HepG2 (cell line): ENCODE data around the gene SMAD7. TPM values are rescaled to one million over a fixed set of nuclear protein-coding genes. Genes with fewer than 3 reads are reported as not detected.

ENCODE experiments used
- FOXO1 ChIP-seq: sonication (generic); formaldehyde crosslinking; IDR thresholded peaks from 2 replicates; pipeline ENCODE4 v1.4.0; 2020; ENCODE audit warnings: missing genetic modification reagents
- HHEX ChIP-seq: IDR thresholded peaks from 2 replicates; pipeline ENCODE4 v1.6.1; 2016; ENCODE audit warnings: control low read depth
- NCOR1 ChIP-seq: fragments of 200-600 bp; sonication (generic); IDR thresholded peaks from 2 replicates; pipeline ENCODE4 v1.7.0; 2017; ENCODE audit warnings: antibody characterized with exemption, low read length, borderline replicate concordance
- NONO ChIP-seq, 2 experiments: fragments of 450-650 bp in 1 of 2; sonication (generic) in 1 of 2; formaldehyde crosslinking in 1 of 2; IDR thresholded peaks in 1 of 2; conservative IDR thresholded peaks in 1 of 2; 2 replicates each; pipeline versions ENCODE4 v1.6.1 to v1.8.0; 2017 to 2022; ENCODE audit warnings: mild to moderate bottlenecking in 1 of 2, missing genetic modification reagents in 1 of 2, moderate library complexity in 1 of 2
- PHF5A ChIP-seq: IDR thresholded peaks from one replicate; pipeline ENCODE4 v1.6.1; 2018; ENCODE audit warnings: low read depth, missing genetic modification reagents; ENCODE audit not compliant: unreplicated experiment
- SMAD1 ChIP-seq: sonication (generic); formaldehyde crosslinking; IDR thresholded peaks from 2 replicates; pipeline ENCODE4 v1.4.0; 2020; ENCODE audit warnings: missing genetic modification reagents, low read depth, mild to moderate bottlenecking, borderline replicate concordance
- ZBTB20 ChIP-seq: sonication (generic); formaldehyde crosslinking; IDR thresholded peaks from 2 replicates; pipeline ENCODE4 v1.8.1; 2023; ENCODE audit warnings: missing genetic modification reagents, low read depth, mild to moderate bottlenecking, borderline replicate concordance
- ZMYM4 ChIP-seq: sonication (generic); formaldehyde crosslinking; IDR thresholded peaks from 2 replicates; pipeline ENCODE4 v1.8.1; 2023; ENCODE audit warnings: mild to moderate bottlenecking, missing genetic modification reagents
- ZNF235 ChIP-seq: sonication (generic); formaldehyde crosslinking; IDR thresholded peaks from 2 replicates; pipeline ENCODE4 v1.8.1; 2023; ENCODE audit warnings: mild to moderate bottlenecking, missing genetic modification reagents, borderline replicate concordance
- ZNF30 ChIP-seq: sonication (generic); formaldehyde crosslinking; IDR thresholded peaks from 2 replicates; pipeline ENCODE4 v1.5.0; 2020; ENCODE audit warnings: mild to moderate bottlenecking, missing genetic modification reagents
- ZNF331 ChIP-seq: sonication (generic); formaldehyde crosslinking; IDR thresholded peaks from 2 replicates; pipeline ENCODE4 v1.4.0; 2020; ENCODE audit warnings: missing genetic modification reagents
- ZNF350 ChIP-seq: sonication (generic); formaldehyde crosslinking; IDR thresholded peaks from 2 replicates; pipeline ENCODE4 v1.4.0; 2020; ENCODE audit warnings: mild to moderate bottlenecking, low read depth, missing genetic modification reagents, borderline replicate concordance
- ZNF501 ChIP-seq: sonication (generic); formaldehyde crosslinking; IDR thresholded peaks from 2 replicates; pipeline ENCODE4 v1.5.1; 2020; ENCODE audit warnings: mild to moderate bottlenecking, moderate library complexity, missing genetic modification reagents
- ZNF598 ChIP-seq: sonication (generic); formaldehyde crosslinking; IDR thresholded peaks from 2 replicates; pipeline ENCODE4 v1.5.1; 2020; ENCODE audit warnings: mild to moderate bottlenecking, missing genetic modification reagents, borderline replicate concordance
- ZNF790 ChIP-seq: sonication (generic); formaldehyde crosslinking; IDR thresholded peaks from 2 replicates; pipeline ENCODE4 v1.8.0; 2022; ENCODE audit warnings: missing genetic modification reagents, mild to moderate bottlenecking, borderline replicate concordance
- ZNF879 ChIP-seq: sonication (generic); formaldehyde crosslinking; IDR thresholded peaks from 2 replicates; pipeline ENCODE4 v1.8.1; 2023; ENCODE audit warnings: missing genetic modification reagents
- ZSCAN22 ChIP-seq: sonication (generic); formaldehyde crosslinking; IDR thresholded peaks from 2 replicates; pipeline ENCODE4 v1.4.0; 2020; ENCODE audit warnings: mild to moderate bottlenecking, missing genetic modification reagents
- polyA plus RNA-seq, 8 experiments: library from polyadenylated mRNA; depleted of rRNA in 3 of 8; stranded (reverse) in 7 of 8; unstranded in 1 of 8; fragments of >200 nt; fragmentation: Illumina TruSeq in 4 of 8; extraction: Trizol in 4 of 8; gene quantifications; 2 replicates each; pipeline versions ENCODE4 v1.2.1 to v1.2.3, GENCODE V29; 2011 to 2016; ENCODE audit warnings: low read depth in 4 of 8, missing spikeins in 1 of 8, mixed read lengths in 1 of 8; ENCODE audit not compliant: insufficient read depth in 1 of 8
- total RNA-seq, 5 experiments: library from RNA; depleted of rRNA; stranded (reverse); fragments of >200 nt; fragmentation: Illumina TruSeq; extraction: Trizol; gene quantifications; 2 replicates each; pipeline ENCODE4 v1.2.3, GENCODE V29; 2016; ENCODE audit warnings: low read depth in 1 of 5
- TF ChIP-seq, protein P1 (sequence below): IDR thresholded peaks from 2 replicates; pipeline ENCODE4 v1.6.1; 2016; ENCODE audit warnings: low read depth, borderline replicate concordance
- TF ChIP-seq, protein P2 (sequence below): sonication (generic); formaldehyde crosslinking; IDR thresholded peaks from 2 replicates; pipeline ENCODE4 v1.5.1; 2020; ENCODE audit warnings: missing genetic modification reagents, mild to moderate bottlenecking, borderline replicate concordance
- TF ChIP-seq, protein P3 (sequence below): sonication (generic); formaldehyde crosslinking; IDR thresholded peaks from 2 replicates; pipeline ENCODE4 v1.5.1; 2020; ENCODE audit warnings: mild to moderate bottlenecking, missing genetic modification reagents, moderate library complexity
- TF ChIP-seq, protein P4 (sequence below): sonication (generic); formaldehyde crosslinking; IDR thresholded peaks from 2 replicates; pipeline ENCODE4 v1.4.0; 2020; ENCODE audit warnings: missing genetic modification reagents, mild to moderate bottlenecking, borderline replicate concordance
- TF ChIP-seq, protein P5 (sequence below): sonication (generic); formaldehyde crosslinking; conservative IDR thresholded peaks from 2 replicates; pipeline ENCODE4 v1.8.0; 2022; ENCODE audit warnings: low read depth, missing genetic modification reagents

Gene SMAD7
- total and polyA plus RNA-seq, 2 of the 13 experiments (the other 11 are each of a cell fraction or from before 2014, with no cell fraction given): 17.4 to 24.7 TPM

DNA sequence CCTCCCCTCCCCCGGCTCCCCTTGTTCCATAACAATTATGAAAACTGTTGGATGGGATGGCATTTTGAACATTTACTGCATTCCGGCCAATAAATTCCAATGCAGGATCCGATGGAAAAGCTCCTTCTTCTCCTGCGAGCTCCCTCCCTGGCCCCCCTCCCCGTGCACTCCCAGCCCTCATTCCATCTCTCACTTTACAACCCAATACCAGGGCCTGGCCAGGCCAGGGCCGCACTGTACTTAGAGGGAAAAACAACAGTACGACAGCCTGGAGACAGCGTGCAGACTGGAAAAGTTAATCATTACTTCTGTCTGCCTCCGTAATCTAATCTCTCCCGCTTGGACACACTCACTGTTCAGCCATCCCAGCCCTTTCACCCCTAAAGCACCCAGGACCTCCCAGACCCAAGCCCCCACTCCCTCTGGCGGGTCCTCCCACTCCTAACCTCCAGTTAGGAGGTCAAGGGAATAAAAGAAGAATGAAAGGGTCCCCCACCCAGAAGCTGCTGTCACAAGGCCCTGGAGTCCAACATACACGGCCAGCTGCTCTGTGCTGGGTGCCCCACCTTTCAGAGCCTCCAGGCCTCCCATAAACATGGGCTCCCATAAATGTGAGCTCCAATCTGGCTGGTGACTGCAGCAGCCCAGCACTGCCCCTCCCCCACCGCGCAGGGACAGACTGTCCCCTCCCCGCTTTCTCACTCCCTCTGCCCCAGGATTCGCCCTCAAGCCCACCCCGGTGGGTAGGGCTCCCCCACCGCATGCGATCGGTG lies 20.6 kb downstream of the SMAD7 start (continued):
- TF ChIP-seq, protein P1, sequence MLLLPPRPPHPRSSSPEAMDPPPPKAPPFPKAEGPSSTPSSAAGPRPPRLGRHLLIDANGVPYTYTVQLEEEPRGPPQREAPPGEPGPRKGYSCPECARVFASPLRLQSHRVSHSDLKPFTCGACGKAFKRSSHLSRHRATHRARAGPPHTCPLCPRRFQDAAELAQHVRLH (CRISPR knock-in tag): 0 out of 2 replicates have a peak, but pooled peaks have one; percentile 31
- TF ChIP-seq NCOR1: peak; percentile 95
- TF ChIP-seq HHEX: no peak
- no peak for TF ChIP-seq ZNF30 (CRISPR knock-in tag)
- TF ChIP-seq, protein P2, sequence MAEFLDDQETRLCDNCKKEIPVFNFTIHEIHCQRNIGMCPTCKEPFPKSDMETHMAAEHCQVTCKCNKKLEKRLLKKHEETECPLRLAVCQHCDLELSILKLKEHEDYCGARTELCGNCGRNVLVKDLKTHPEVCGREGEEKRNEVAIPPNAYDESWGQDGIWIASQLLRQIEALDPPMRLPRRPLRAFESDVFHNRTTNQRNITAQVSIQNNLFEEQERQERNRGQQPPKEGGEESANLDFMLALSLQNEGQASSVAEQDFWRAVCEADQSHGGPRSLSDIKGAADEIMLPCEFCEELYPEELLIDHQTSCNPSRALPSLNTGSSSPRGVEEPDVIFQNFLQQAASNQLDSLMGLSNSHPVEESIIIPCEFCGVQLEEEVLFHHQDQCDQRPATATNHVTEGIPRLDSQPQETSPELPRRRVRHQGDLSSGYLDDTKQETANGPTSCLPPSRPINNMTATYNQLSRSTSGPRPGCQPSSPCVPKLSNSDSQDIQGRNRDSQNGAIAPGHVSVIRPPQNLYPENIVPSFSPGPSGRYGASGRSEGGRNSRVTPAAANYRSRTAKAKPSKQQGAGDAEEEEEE (CRISPR knock-in tag): no peak
- TF ChIP-seq, protein P3, sequence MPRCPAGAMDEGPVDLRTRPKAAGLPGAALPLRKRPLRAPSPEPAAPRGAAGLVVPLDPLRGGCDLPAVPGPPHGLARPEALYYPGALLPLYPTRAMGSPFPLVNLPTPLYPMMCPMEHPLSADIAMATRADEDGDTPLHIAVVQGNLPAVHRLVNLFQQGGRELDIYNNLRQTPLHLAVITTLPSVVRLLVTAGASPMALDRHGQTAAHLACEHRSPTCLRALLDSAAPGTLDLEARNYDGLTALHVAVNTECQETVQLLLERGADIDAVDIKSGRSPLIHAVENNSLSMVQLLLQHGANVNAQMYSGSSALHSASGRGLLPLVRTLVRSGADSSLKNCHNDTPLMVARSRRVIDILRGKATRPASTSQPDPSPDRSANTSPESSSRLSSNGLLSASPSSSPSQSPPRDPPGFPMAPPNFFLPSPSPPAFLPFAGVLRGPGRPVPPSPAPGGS (CRISPR knock-in tag): peak; percentile 42; the same call in 1 of the 2 replicates
- TF ChIP-seq ZNF790: 0 out of 2 replicates have a peak, but pooled peaks have one; percentile 64
- peak; percentile 67; the same call in 1 of the 2 replicates for TF ChIP-seq ZNF350 (CRISPR knock-in tag)
- 0 out of 2 replicates have a peak, but pooled peaks have one; percentile 18 for TF ChIP-seq ZNF501
- 0 out of 2 replicates have a peak, but pooled peaks have one; percentile 53 for TF ChIP-seq ZNF598 (CRISPR knock-in tag)
- TF ChIP-seq FOXO1 (CRISPR knock-in tag): no peak; the same call in 1 of the 2 replicates
- TF ChIP-seq ZBTB20 (CRISPR knock-in tag): no peak
- TF ChIP-seq, protein P4, sequence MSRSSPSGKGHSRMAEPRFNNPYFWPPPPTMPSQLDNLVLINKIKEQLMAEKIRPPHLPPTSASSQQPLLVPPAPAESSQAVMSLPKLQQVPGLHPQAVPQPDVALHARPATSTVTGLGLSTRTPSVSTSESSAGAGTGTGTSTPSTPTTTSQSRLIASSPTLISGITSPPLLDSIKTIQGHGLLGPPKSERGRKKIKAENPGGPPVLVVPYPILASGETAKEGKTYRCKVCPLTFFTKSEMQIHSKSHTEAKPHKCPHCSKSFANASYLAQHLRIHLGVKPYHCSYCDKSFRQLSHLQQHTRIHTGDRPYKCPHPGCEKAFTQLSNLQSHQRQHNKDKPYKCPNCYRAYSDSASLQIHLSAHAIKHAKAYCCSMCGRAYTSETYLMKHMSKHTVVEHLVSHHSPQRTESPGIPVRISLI (CRISPR knock-in tag): peak; percentile 60; the same call in 1 of the 2 replicates
- TF ChIP-seq, protein P5, sequence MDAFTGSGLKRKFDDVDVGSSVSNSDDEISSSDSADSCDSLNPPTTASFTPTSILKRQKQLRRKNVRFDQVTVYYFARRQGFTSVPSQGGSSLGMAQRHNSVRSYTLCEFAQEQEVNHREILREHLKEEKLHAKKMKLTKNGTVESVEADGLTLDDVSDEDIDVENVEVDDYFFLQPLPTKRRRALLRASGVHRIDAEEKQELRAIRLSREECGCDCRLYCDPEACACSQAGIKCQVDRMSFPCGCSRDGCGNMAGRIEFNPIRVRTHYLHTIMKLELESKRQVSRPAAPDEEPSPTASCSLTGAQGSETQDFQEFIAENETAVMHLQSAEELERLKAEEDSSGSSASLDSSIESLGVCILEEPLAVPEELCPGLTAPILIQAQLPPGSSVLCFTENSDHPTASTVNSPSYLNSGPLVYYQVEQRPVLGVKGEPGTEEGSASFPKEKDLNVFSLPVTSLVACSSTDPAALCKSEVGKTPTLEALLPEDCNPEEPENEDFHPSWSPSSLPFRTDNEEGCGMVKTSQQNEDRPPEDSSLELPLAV (CRISPR knock-in tag): no peak
- no peak for TF ChIP-seq NONO (IDR thresholded peaks at IDR 0.05)
- 0 out of 2 replicates have a peak, but pooled peaks have one; percentile 60 for TF ChIP-seq NONO (CRISPR knock-in tag; conservative IDR thresholded peaks at IDR 0.05)
- TF ChIP-seq SMAD1 (CRISPR knock-in tag): 0 out of 2 replicates have a peak, but pooled peaks have one; percentile 39
- TF ChIP-seq PHF5A: peak; percentile 66
- TF ChIP-seq ZNF331 (CRISPR knock-in tag): peak; percentile 75
- no peak for TF ChIP-seq ZNF879
- no peak for TF ChIP-seq ZNF235 (CRISPR knock-in tag)
- TF ChIP-seq ZMYM4 (CRISPR knock-in tag): peak; percentile 76
- peak; percentile 56; the same call in 1 of the 2 replicates for TF ChIP-seq ZSCAN22 (CRISPR knock-in tag)
